GM19467 (cell line): Measurements from ENCODE around the gene LHB.

ENCODE experiments used
- ATAC-seq: cut with Tn5 transposase; IDR thresholded peaks from one replicate; pipeline ENCODE4 v1.9.1; 2021; ENCODE audit warnings: mild to moderate bottlenecking, moderate library complexity; ENCODE audit not compliant: unreplicated experiment

Gene LHB

DNA sequence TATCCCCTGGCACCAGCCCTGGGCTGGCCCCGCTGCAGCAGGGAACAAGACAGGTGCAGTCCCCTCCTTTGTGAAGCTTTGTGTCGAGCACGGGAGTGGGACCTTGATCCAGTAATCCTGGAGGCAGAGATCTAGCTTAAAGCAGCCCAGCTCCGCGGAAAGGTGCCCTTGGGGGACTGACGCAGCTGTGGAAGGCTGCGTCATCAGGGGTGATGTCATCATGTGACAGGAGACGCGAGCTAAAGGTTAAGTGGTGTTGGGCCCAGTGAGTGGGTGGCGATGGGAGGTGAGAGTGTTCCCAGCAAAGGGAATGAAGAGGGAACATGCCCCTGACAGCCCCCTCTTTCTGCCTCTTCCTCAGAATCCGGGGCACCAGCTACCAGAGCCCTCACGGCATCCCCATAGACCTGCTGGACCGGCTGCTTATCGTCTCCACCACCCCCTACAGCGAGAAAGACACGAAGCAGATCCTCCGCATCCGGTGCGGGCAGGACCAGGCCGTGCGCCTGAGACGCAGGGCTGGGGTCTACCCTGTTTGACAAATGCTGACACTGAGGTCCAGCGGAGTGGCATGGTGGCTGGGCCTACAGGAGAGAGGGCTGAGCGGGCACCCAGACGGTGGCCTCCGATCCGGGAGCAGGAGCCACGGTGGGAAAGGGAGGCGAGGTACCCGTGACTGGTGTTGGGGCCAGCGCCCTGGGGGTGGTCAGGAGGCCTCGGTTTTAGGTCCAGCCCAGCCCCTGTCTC is 2.6 kb downstream of the LHB start:
- ATAC-seq = no peak

DNA sequence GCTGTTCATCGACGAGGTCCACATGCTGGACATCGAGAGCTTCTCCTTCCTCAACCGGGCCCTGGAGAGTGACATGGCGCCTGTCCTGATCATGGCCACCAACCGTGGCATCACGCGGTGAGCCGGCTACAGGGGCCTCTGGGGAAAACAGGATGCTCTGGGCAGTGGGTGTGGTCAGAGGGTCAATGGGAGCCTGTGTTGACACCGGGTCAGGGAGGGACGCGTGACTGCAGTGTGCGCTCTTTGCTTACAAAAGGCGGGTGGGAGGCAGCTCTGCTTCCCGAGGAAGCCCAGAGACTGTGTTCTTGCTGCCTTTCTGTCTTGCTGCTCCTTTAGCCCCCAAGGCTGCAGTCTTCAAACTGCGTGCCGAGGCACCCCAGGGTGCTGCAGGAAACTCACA is 5.7 kb downstream of the LHB start:
- ATAC-seq = no peak

DNA sequence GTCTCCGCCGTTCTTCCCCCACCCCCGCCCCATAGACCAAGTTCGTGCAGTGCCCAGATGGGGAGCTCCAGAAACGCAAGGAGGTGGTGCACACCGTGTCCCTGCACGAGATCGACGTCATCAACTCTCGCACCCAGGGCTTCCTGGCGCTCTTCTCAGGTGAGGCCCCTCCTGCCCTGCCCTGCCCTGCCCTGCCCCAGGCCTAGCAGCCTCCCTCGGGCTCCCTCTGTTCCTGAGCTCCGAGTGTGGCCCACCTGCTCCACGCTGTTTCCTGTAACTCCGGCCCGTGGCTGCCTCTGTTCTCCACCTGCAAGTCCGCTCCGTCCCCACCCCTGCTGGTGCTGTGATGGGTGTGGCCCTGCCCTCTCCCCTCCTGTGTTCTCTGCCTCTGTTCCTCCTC is 6.4 kb downstream of the LHB start:
- no peak for ATAC-seq

DNA sequence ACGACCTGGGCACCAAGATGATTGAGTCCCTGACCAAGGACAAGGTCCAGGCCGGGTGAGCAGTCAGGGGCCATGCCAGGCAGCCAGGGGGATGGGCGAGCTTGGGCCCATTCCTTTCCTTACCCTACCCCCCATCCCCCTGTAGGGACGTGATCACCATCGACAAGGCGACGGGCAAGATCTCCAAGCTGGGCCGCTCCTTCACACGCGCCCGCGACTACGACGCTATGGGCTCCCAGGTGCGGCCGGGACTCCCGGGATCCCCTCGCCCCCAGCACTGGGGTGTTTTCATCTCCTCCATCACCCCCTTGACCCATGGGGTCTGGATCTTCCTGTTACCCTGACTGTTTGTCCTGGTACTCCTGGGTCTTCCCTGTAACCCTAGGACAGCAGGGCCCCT is 7.1 kb downstream of the LHB start:
- no peak for ATAC-seq

DNA sequence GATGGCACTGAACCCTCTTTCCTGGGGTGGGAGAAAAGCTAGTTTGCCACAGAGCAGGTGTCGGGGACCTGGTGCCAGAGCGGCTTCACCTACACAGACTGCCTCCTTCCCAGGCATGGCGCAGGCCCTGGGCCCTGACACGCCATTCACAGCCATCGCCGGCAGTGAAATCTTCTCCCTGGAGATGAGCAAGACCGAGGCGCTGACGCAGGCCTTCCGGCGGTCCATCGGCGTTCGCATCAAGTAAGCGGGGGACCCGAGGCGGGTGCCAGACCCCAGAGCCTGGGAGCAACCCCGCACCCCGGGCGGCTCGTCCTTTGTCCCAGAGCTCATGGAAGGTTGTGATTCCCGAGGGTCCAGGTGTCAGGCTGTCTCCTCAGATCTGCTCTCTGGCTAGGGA is 10.0 kb downstream of the LHB start:
- ATAC-seq = no peak

DNA sequence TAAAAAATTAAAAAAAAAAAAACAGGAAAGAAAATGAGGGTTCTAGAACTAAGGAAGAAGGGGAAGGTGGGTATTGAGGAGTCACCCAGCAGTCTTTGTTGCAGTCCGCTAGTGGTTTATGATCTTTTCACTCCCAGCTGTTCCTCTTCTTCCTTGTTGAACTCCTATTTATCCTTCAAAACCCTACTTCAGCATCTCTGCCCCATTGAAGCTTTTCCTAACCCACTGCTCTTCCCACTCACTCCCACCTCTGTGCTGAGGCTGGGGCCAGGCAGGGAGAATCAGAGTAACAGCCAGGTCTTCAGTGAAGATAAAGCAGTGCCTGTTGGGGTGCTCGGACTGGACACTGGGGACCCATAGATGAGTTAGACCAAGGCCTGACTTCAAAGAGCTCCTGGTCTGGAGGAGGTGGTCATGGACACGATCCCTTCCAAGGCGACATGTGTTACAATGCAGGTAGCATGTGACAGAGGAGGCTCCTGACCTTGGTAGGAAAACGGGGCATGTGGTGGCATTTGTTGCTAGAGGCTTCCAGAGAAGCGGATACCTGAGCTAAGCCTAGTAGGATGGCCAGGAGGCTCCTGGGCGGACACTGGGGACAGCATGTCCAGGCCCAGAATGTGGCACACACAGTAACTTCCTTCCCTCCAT is 11.8 kb downstream of the LHB start:
- no peak for ATAC-seq

DNA sequence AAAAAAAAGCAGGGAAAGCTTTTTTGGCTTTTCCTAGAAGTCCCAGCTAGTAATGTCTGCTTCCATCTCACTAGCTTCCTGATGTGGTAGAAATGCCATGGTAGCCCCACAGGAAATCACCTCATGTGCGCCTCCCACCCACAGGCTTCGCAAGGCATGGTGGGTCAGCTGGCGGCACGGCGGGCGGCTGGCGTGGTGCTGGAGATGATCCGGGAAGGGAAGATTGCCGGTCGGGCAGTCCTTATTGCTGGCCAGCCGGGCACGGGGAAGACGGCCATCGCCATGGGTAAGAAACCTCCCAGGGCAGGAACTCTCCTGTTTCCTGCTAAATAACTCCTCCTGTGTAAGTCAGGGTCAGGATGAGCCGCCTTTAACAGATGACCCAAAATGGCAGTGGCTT is 12.8 kb downstream of the LHB start:
- no peak for ATAC-seq

DNA sequence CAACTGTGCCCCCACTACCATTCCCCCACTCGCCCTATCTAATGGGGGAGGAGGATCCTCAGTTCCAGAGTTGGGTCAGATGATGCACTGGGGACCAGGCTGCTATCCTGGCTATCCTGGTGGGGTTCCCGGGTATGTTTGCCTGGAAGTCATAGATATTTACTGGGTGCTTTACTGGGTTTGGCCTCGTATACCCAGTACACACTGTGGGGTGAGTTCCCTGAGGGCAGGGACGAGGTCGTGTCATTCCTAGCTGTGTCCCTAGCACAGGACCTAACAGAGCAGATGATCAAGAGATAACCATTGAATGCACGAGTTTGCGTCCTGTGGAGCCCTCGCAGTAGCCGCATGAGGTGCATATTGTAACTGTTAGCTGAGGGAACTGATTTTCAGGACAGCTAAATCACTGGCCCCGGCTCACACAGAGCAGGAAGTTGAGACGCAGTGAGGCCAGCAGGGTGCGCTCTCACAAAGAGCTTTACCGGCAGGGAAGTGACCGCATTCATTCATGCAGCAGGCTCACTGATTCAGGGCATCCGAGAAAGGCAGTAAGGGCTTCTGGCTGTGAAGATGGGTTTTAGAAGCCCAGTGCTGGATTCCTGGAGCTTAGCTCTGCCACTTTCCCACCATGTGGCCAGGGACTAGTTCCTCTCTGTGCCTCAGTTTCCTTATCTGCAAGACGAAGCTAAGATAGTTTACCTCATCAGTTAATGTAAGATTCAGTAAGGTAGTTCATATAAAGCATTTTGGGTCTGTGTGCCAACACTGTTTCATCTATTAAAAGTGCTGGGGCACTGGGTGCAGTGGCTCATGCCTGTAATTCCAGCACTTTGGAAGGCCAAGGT is 17.2 kb downstream of the LHB start:
- ATAC-seq = no peak

DNA sequence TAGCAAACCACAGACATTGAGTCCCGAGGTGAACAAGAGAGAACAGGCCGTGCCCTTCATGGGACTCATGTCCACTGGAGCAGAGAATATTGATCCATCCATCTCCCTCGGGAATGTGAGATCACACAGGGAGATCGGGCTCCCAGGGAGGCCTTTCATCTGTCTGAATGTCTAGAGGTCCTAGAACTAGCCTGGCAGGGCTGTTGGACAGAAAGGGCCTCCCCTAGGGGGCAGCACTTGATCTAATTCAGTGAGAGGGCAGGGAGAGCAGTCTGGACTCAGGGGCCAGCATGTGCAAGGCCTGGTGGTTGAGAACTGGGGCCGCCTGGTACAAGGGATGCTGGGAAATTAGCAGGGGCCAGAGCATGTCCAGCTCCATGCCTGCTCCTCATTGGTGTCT is 18.9 kb downstream of the LHB start:
- no peak for ATAC-seq

DNA sequence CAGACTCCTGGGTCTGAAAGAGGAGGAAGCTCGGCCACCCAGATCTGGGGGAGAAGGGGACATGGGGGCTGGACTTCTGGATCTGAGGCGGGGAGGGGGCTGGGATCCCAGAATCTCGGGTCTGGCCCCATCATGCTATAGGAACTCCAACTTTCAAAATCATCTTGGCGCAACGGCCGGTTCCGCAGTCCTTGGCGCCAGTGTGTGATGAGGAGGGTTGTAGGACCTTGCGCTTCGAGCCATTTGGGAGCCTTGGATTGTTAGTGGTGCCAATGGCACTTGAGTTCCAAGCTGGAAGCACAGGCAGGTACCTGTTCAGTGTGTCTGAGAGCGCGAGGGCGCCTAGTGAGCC is 22.9 kb downstream of the LHB start:
- no peak for ATAC-seq

DNA sequence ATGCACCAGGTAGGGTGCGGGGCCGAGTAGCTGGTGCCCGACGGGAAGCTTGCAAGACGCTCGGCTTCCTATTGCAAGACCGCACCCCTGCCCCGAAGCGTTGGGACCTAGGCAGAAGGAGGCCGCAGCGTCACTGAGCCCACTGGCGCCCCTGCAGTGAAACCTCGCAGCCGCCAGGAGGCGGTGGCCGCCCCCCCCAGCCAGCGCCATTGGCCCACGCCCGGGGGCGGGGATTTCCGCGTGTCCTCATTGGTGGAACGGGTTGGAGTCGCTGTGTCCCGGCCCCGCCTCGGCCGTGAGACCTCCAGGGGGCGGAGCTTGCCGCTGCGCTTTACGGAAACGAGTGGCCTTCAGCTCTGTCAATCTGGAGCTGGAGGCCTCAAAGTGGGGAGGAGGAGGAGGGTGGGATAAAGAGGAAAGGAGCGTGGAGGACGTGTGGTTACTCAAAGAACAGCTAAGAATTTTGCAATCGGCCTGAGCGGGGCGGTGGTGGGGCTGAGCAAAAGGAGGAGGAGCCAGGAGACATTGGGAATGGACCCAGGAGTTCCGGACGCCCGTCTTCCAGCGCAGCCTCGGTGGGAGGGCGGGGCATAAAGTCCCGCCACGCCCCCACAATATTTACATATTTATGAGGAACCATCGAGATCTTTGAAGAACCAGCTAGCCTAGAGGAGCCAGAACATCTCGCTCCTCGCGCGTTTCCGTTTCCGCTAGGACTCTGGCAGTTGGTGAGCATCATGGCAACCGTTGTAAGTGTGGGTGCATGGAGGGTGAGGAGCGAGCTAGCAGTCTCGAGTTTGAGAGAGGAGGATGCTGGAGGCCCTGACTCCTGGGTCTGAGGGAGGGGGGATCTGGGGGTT is 23.5 kb downstream of the LHB start, which contains the start of the genes GYS1 and RUVBL2:
TSS of gene GYS1 (minus strand) at position 135 of the 860 bp plus-strand sequence. CDS start 197 bp downstream, outside the sequence.
TSS of gene RUVBL2 (plus strand) at position 713 of the 860 bp plus-strand sequence. CDS start at position 738, 25 bp downstream.
- peak; percentile 84 for ATAC-seq

DNA sequence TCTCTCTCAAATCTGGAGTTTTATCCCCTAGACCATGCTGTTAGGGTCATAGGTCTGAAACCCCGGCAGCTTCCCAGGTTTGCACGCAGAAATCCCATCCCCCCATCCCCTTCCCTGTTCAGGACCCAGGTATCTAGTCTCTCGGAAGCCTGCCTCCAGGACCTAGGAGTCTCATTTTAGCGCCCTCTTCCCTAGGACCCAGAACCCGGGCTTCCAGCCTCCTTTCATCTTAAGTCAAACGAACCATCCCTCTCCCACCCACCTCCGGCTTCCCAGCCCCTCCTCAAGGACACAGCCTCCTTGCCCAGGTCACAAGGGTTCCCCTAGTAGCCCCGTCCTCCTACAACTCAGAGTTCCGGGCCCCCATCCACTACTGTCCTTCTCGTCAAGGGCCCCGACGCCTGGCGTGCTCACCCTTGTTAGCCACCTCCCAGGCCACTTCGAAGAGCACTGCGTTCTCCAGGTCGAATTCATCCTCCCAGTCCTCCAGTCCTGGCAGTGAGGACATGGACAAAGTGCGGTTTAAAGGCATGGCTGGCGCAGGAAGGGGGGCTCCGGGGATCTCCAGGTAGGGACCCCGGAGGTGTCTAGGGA is 24.2 kb downstream of the LHB start:
- no peak for ATAC-seq

DNA sequence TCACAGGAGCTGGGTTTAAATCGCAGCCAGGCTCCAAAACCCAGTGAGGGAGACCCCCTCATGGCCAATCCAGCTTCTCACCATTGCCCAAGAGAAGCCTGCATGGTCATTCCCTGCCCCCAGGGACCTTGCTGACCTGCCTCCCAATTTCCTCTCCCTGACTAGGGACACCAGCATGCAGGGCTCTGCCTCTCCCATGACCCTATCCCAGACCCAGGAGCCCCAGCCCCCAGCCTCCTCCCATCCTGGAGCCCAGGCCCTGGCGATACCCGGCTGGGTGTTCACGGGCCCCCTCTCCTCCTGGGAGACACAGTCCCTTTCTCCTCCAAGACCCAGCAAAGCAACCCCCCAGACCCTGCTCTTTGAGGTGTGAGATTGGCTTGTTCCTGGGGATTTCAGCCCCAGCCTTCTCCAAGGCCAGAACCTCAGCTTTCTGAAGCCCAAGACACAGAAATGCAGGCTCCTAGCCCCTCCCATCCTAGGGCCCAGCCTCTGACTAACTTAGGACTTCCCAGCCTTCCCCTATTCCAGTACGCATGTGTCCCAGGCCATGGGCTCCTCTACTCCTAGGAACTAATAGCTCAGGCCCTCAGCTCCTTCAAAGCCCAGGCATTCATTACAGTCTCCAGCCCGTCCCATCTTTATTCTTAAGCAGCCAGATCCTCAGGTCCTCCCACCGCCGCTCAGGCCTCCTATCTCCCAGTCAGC is 24.9 kb downstream of the LHB start:
- ATAC-seq = no peak

DNA sequence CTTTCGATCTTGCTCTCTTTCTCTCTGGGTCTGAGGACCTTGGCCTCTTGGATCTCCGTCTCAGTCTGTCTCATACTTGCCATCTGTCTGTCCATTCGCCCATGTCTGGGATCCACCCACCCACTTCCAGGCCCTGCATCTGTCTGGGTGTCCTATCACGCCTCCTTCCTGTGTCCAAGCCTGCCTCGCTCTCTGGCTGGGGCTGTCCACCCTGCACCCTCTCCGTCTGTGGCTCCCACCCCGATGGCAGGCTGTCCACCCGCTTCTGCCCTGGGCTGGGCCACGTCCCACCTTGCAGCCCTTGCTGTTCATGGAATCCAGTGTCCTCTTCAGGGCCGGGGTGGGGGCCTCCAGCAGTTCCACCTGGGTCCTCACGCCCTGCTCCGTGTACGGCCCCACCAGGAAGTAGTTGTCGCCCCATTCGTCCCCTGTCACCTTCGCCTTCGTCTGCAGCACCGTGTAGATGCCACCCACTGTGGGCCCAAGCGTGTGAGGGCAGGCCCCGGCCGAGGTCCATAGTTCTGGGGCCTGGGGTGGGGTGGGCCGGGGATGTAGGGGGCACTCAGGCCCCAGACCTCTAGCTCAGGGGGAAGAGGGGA is 25.8 kb downstream of the LHB start:
- ATAC-seq = no peak

DNA sequence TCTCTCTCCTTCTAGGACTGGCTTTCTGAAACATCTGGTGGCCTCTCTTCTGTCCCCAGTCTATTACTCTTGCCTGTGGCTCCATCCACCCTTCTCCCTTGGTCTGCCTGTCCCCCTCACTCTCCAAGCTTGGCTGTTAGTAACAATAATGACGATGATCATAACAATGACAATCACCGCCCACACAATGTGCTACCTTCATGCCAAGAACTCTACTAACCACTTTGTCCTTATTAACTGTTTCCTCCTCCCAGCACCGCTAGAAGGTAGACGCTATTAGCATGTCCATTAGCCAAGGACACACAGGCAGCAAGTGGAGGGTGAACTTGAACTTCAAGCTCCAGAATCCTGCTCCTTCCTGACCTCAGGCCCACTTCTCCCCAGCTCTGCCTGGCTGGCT is 26.5 kb downstream of the LHB start:
- ATAC-seq = no peak

DNA sequence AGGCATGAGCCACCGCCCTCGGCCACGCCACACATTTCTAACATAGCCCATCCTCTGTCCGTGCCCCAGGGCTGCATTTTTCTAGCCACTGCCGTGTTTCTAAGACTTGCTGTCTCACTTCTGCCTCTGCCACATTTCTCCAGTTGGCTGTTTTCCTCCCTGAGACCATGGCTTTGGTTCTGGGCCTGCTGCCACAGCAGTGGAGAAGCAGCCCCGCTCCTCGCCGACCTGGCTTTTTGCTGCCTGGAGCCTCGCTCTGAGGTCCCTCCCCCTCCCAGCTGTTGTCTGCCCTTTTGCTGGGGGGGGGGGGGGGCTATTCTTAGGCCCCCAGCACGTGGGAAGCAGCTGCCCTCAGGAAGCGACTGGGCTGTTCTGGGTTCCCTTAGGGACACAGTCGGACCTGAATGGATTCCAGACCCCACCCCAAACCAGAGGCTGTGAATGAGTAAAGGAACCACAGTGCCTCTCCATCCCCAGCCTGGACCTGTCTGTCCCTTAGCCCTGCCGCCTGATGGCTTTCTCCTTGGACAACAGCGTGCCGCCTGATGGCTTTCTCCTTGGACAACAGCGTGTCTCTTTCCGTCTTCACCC is 27.1 kb downstream of the LHB start:
- no peak for ATAC-seq

DNA sequence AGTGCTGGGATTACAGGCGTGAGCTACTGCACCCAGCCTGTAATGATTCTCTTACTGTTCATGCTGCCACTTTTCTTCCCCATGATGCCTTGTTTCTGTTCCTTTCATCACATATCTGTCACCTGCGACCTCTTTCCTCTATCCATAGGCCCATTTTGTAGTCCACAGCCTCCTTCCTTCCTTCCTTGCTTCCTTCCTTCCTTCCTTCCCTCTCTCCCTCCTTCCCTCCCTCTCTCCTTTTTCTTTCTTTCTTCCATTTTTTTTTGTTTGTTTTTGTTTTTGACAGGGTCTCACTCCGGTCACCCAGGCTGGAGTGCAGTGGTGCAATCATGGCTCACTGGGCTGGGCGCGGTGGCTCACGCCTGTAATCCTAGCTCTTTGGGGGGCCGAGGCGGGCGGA is 28.0 kb downstream of the LHB start:
- ATAC-seq = no peak

DNA sequence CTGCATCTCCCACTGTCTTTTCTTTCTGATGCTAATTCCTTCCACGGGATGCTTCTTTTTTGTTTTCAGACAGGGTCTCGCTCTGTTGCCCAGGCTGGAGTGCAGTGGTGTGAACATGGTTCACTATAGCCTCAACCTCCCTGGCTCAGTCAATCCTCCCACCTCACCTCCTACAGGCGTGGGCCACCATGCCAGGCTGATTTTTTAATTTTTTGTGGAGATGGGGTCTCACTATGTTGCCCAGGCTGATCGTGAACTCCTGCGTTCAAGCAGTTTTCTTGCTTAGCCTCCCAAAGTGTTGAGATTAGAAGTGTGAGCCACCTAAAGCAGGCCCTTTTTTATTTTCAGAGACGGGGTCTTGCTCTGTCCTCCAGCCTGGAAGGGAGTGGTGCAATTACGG is 28.6 kb downstream of the LHB start:
- ATAC-seq = no peak

DNA sequence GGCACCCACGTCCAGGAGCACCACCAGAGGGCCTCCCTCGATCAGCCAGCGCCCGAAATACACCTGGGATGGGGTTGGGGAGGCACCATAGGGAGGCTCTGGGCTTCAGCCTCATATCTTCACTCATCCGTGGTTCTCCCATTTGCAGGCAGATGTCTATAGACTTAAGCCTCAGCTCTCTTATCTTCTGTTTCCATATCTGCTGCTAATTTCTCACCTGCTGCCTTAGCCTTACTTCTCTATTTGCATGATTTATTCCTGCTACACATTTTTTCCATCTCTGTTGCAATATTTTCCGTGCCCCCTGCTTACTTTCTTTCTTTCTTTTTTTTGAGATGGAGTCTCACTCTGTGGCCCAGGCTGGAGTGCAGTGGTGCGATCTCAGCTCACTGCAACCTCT is 29.6 kb downstream of the LHB start:
- ATAC-seq = no peak
